Stimulated activated CD4-positive, alpha-beta T cell treated with anti-CD3 and anti-CD28 coated beads, Interleukin-15, amount 100 ng/mL, for 24 hours (primary cell): ENCODE data around the gene MRGPRD.
"Not testable (repeated sequence)": the region's sequence is repeated elsewhere in the genome, so short reads cannot be mapped to it uniquely, and the experiment has no call there.

Experiments used
- DNase-seq: peaks from one replicate; pipeline ENCODE4 v3.0.0-alpha.2; 2020

Gene MRGPRD

GRCh38 chr11:68993546-68993945, 12.8 kb upstream of the MRGPRD start:
- DNase-seq: no peak

GRCh38 chr11:68992743-68993255, 12.0 kb upstream of the MRGPRD start:
- DNase-seq: no peak

GRCh38 chr11:68990995-68991780, 10.4 kb upstream of the MRGPRD start:
- no peak for DNase-seq

- no peak for DNase-seq
These were observed 9.3 kb upstream of the MRGPRD start for GRCh38 chr11:68989936-68990606.

GRCh38 chr11:68988491-68988890, 7.7 kb upstream of the MRGPRD start:
- DNase-seq: no peak

GRCh38 chr11:68987211-68987610, 6.4 kb upstream of the MRGPRD start:
- DNase-seq: no peak

- DNase-seq: no peak
These were observed 3.0 kb upstream of the MRGPRD start for GRCh38 chr11:68983801-68984200.

GRCh38 chr11:68982134-68982533, 1.3 kb upstream of the MRGPRD start:
- DNase-seq: no peak

- DNase-seq: no peak
These were observed 633 bp downstream of the MRGPRD start for GRCh38 chr11:68979931-68980775.

GRCh38 chr11:68978931-68979594, 1.7 kb downstream of the MRGPRD start:
- no peak for DNase-seq

GRCh38 chr11:68978626-68978930, 2.2 kb downstream of the MRGPRD start:
- DNase-seq: no peak

- no peak for DNase-seq
These were observed 2.8 kb downstream of the MRGPRD start for GRCh38 chr11:68977781-68978625.

- DNase-seq: no peak
These were observed 4.2 kb downstream of the MRGPRD start for GRCh38 chr11:68976563-68976962.

- no peak for DNase-seq
These were observed 4.7 kb downstream of the MRGPRD start for GRCh38 chr11:68976095-68976494.

GRCh38 chr11:68974421-68975194, 6.2 kb downstream of the MRGPRD start:
- DNase-seq: peak; percentile 32

GRCh38 chr11:68973706-68974105, 7.1 kb downstream of the MRGPRD start:
- DNase-seq: not testable (repeated sequence)

GRCh38 chr11:68973219-68973618, 7.6 kb downstream of the MRGPRD start:
- DNase-seq: no peak

- DNase-seq: no peak
These were observed 9.7 kb downstream of the MRGPRD start for GRCh38 chr11:68970921-68971636.

GRCh38 chr11:68969386-68969785, 11.4 kb downstream of the MRGPRD start:
- DNase-seq: no peak
